CD8-positive, alpha-beta memory T cell (primary cell): Measurements from ENCODE around the gene SLC7A8. TPM values are rescaled to one million over a fixed set of nuclear protein-coding genes. Genes with fewer than 3 reads are reported as not detected.

ENCODE experiments used
- CTCF ChIA-PET: fragments of 350-600 bp; sonication (Branson Sonifier 250); formaldehyde crosslinking; loops from one replicate; lab custom pipeline; 2021; ENCODE audit warnings: antibody characterized with exemption; lab: Charles Lee
- POLR2A ChIA-PET: fragments of 350-600 bp; sonication (Branson Sonifier 250); formaldehyde crosslinking; loops from one replicate; lab custom pipeline; 2021; ENCODE audit warnings: antibody characterized with exemption; lab: Charles Lee
- DNase-seq, 5 donors: peaks; one replicate each; pipeline versions ENCODE4 v3.0.0 to v3.0.0-alpha.2; 2020 to 2022; ENCODE audit warnings: mixed read lengths in 1 of 5
- H3K27ac ChIP-seq: one replicate; pipeline ENCODE4 v1.7.0; 2013; ENCODE audit warnings: low read depth, mild to moderate bottlenecking, low read length, moderate library complexity
- H3K27me3 ChIP-seq: 2 replicates; pipeline ENCODE4 v1.7.0; 2013; ENCODE audit warnings: low read length, mild to moderate bottlenecking; ENCODE audit not compliant: insufficient read depth, poor library complexity, severe bottlenecking
- H3K36me3 ChIP-seq: 2 replicates; pipeline ENCODE4 v1.7.0; 2013; ENCODE audit warnings: mild to moderate bottlenecking, low read length, moderate library complexity; ENCODE audit not compliant: insufficient read depth
- H3K4me1 ChIP-seq: 2 replicates; pipeline ENCODE4 v1.7.0; 2013; ENCODE audit warnings: mild to moderate bottlenecking, low read length, moderate library complexity; ENCODE audit not compliant: insufficient read depth
- H3K4me3 ChIP-seq: 2 replicates; pipeline ENCODE4 v1.7.0; 2013; ENCODE audit warnings: mild to moderate bottlenecking, low read length
- H3K9me3 ChIP-seq: 2 replicates; pipeline ENCODE4 v1.7.0; 2013; ENCODE audit warnings: mild to moderate bottlenecking, low read length
- H3K27ac Mint-ChIP-seq, 8 donors: one replicate each; pipeline ENCODE4 v1.8.0; 2020 to 2021; ENCODE audit warnings: mixed read lengths in 8 of 8, mild to moderate bottlenecking in 6 of 8, inconsistent platforms in 3 of 8, moderate library complexity in 3 of 8
- H3K27me3 Mint-ChIP-seq, 2 donors: one replicate each; pipeline ENCODE4 v1.8.0; 2020 to 2021; ENCODE audit warnings: mixed read lengths in 2 of 2, mild to moderate bottlenecking in 1 of 2, moderate library complexity in 1 of 2
- H3K36me3 Mint-ChIP-seq, 3 donors: one replicate each; pipeline ENCODE4 v1.8.0; 2020 to 2021; ENCODE audit warnings: mixed read lengths in 3 of 3, inconsistent platforms in 1 of 3, mild to moderate bottlenecking in 1 of 3
- H3K4me1 Mint-ChIP-seq, 3 donors: one replicate each; pipeline ENCODE4 v1.8.0; 2020 to 2021; ENCODE audit warnings: mixed read lengths in 3 of 3, inconsistent platforms in 1 of 3, mild to moderate bottlenecking in 1 of 3
- H3K4me3 Mint-ChIP-seq, 7 donors: one replicate each; pipeline ENCODE4 v1.8.0; 2020 to 2021; ENCODE audit warnings: mixed read lengths in 7 of 7, mild to moderate bottlenecking in 6 of 7, moderate library complexity in 4 of 7, inconsistent platforms in 2 of 7
- H3K9me3 Mint-ChIP-seq, 5 donors: one replicate each; pipeline ENCODE4 v1.8.0; 2020 to 2022; ENCODE audit warnings: mixed read lengths in 5 of 5, mild to moderate bottlenecking in 3 of 5, moderate library complexity in 2 of 5, inconsistent platforms in 1 of 5
- polyA plus RNA-seq: library from polyadenylated mRNA; unstranded; fragments of 300-500 nt; fragmentation: Illumina TruSeq; gene quantifications from one replicate; pipeline ENCODE4 v1.2.3, GENCODE V29; 2021
- total RNA-seq, 2 experiments: library from RNA; stranded (reverse); gene quantifications; one replicate each; pipeline ENCODE4 v1.2.3, GENCODE V29; 2021

The SLC7A8 gene
- total and polyA plus RNA-seq, 3 experiments from 2014 or later = 0.51 to 2.5 (median 1.4) TPM

GRCh38 chr14:23078692-23079116, 104.8 kb downstream of the SLC7A8 start:
- POLR2A ChIA-PET = no interaction called here
- CTCF ChIA-PET = interaction anchor here (3.4 to 4.7 kb wide), 3 partner anchors 11 to 16 kb away, joined by 11 to 35 read pairs (median 34); partner anchors contain the start of genes ACIN1 and C14orf119

GRCh38 chr14:23077962-23078361, 105.5 kb downstream of the SLC7A8 start:
- Histone ChIP-seq H3K36me3 (peaks cover 74% of the 10 kb centered on the region), H3K27ac (peak overlapping the region; percentile 40), H3K9me3 (no peaks in the 10 kb centered on the region), H3K4me3 (no peak overlapping the region), H3K4me1 (peaks cover 7% of the 10 kb centered on the region), H3K27me3 (no peaks in the 10 kb centered on the region)
- DNase-seq = no peak
- ChIA-PET CTCF (interaction anchor here (0.9 to 4.7 kb wide), 11 partner anchors 10 to 123 kb away, joined by 3 to 35 read pairs (median 11); partner anchors contain the start of genes ACIN1 and C14orf119), POLR2A (interaction anchor here (1.6 kb wide), 1 partner anchor 17 kb away, joined by 9 read pairs; the partner anchor contains the start of genes ACIN1 and C14orf119)
- Mint-ChIP-seq H3K4me1 (peaks cover 2 to 8% (median 7%) of the 10 kb centered on the region in 3 donors), H3K4me3 (no peak overlapping the region), H3K27me3 (no peaks in the 10 kb centered on the region), H3K9me3 (no peaks in the 10 kb centered on the region), H3K36me3 (peaks cover 3 to 87% (median 28%) of the 10 kb centered on the region in 3 donors), H3K27ac (peak overlapping the region in 1 of 8 donors; percentile 71)

More at GRCh38 chr14:23078692-23079116, 104.8 kb downstream of the SLC7A8 start:
- Histone ChIP-seq H3K36me3 (peaks cover 76% of the 10 kb centered on the region), H3K4me3 (no peak overlapping the region), H3K4me1 (peaks cover 7% of the 10 kb centered on the region), H3K27ac (peak overlapping the region; percentile 40), H3K9me3 (no peaks in the 10 kb centered on the region), H3K27me3 (no peaks in the 10 kb centered on the region)
- H3K27ac Mint-ChIP-seq = no peak overlapping the region
- no peak for DNase-seq
- H3K27me3 Mint-ChIP-seq = no peaks in the 10 kb centered on the region
- H3K4me3 Mint-ChIP-seq = no peak overlapping the region
- peaks cover 3 to 88% (median 28%) of the 10 kb centered on the region in 3 donors for H3K36me3 Mint-ChIP-seq
- H3K9me3 Mint-ChIP-seq = no peaks in the 10 kb centered on the region
- peaks cover 2 to 8% (median 7%) of the 10 kb centered on the region in 3 donors for H3K4me1 Mint-ChIP-seq

GRCh38 chr14:23076785-23077408, 106.6 kb downstream of the SLC7A8 start:
- Histone ChIP-seq H3K4me3 (no peak overlapping the region), H3K4me1 (peaks cover 9% of the 10 kb centered on the region), H3K36me3 (peaks cover 70% of the 10 kb centered on the region), H3K27me3 (no peaks in the 10 kb centered on the region), H3K27ac (no peak overlapping the region), H3K9me3 (no peaks in the 10 kb centered on the region)
- peak in 2 of 5 donors; percentile 19 to 50 for DNase-seq
- POLR2A ChIA-PET = interaction anchor here (1.6 kb wide), 1 partner anchor 18 kb away, joined by 9 read pairs; the partner anchor contains the start of genes ACIN1 and C14orf119
- Mint-ChIP-seq H3K27ac (peak overlapping the region in 3 of 8 donors; percentile 7 to 29 (median 20)), H3K4me1 (peaks cover 7 to 18% (median 13%) of the 10 kb centered on the region in 3 donors), H3K9me3 (no peaks in the 10 kb centered on the region), H3K27me3 (no peaks in the 10 kb centered on the region), H3K4me3 (no peak overlapping the region), H3K36me3 (peaks cover 3 to 95% (median 28%) of the 10 kb centered on the region in 3 donors)
- CTCF ChIA-PET = interaction anchor here (0.5 to 4.7 kb wide), 22 partner anchors 9 to 218 kb away, joined by 3 to 35 read pairs (median 6); partner anchors contain the start of genes ACIN1, AJUBA, C14orf119 and HAUS4

Other genes starting within 250 kb of the SLC7A8 start
- gene HAUS4, start 226.6 kb downstream of the SLC7A8 start, total RNA-seq = 10 to 100 TPM; 43.3 to 48.3 TPM
- 24.6 TPM for gene HAUS4, start 226.6 kb downstream of the SLC7A8 start, polyA plus RNA-seq
- 1 to 10 TPM in 1 of 2 experiments, under 1 TPM in 1; 0.90 to 1.2 TPM for gene AJUBA, start 201.1 kb downstream of the SLC7A8 start, total RNA-seq
- gene AJUBA, start 201.1 kb downstream of the SLC7A8 start, polyA plus RNA-seq = 0.64 TPM
- gene C14orf93, start 173.5 kb downstream of the SLC7A8 start, total RNA-seq = 1 to 10 TPM; 7.5 to 8.3 TPM
- gene C14orf93, start 173.5 kb downstream of the SLC7A8 start, polyA plus RNA-seq = 5.8 TPM
- 100 to 1,000 TPM; 186 to 198 TPM for gene PSMB5, start 148.8 kb downstream of the SLC7A8 start, total RNA-seq
- 37.1 TPM for gene PSMB5, start 148.8 kb downstream of the SLC7A8 start, polyA plus RNA-seq
- gene PSMB11, start 141.4 kb downstream of the SLC7A8 start, total RNA-seq = not detected
- not detected for gene PSMB11, start 141.4 kb downstream of the SLC7A8 start, polyA plus RNA-seq
- under 1 TPM; 0.82 to 0.88 TPM for gene CDH24, start 126.1 kb downstream of the SLC7A8 start, total RNA-seq
- 0.36 TPM for gene CDH24, start 126.1 kb downstream of the SLC7A8 start, polyA plus RNA-seq
- 100 to 1,000 TPM; 195 to 198 TPM for gene ACIN1, start 88.5 kb downstream of the SLC7A8 start, total RNA-seq
- 15.1 TPM for gene ACIN1, start 88.5 kb downstream of the SLC7A8 start, polyA plus RNA-seq
- 10 to 100 TPM; 52.5 to 55.6 TPM for gene C14orf119, start 88.2 kb downstream of the SLC7A8 start, total RNA-seq
- gene C14orf119, start 88.2 kb downstream of the SLC7A8 start, polyA plus RNA-seq = 112 TPM
- not detected for gene CIROP, start 78.7 kb downstream of the SLC7A8 start, total RNA-seq
- gene CIROP, start 78.7 kb downstream of the SLC7A8 start, polyA plus RNA-seq = not detected
- under 1 TPM; 0.16 to 0.22 TPM for gene CEBPE, start 64.4 kb downstream of the SLC7A8 start, total RNA-seq
- gene CEBPE, start 64.4 kb downstream of the SLC7A8 start, polyA plus RNA-seq = not detected
- not detected for gene RNF212B, start 54.3 kb upstream of the SLC7A8 start, total RNA-seq
- not detected for gene RNF212B, start 54.3 kb upstream of the SLC7A8 start, polyA plus RNA-seq
- gene HOMEZ, start 102.5 kb upstream of the SLC7A8 start, total RNA-seq = 10 to 100 TPM; 12.8 to 13.4 TPM
- 4.9 TPM for gene HOMEZ, start 102.5 kb upstream of the SLC7A8 start, polyA plus RNA-seq
- 10 to 100 TPM; 16.2 to 18.2 TPM for gene PPP1R3E, start 119.2 kb upstream of the SLC7A8 start, total RNA-seq
- 2.0 TPM for gene PPP1R3E, start 119.2 kb upstream of the SLC7A8 start, polyA plus RNA-seq
- gene BCL2L2, start 123.2 kb upstream of the SLC7A8 start, total RNA-seq = 1 to 10 TPM in 1 of 2 experiments, under 1 TPM in 1; 0.86 to 1.0 TPM
- 0.29 TPM for gene BCL2L2, start 123.2 kb upstream of the SLC7A8 start, polyA plus RNA-seq
- gene PABPN1, start 137.8 kb upstream of the SLC7A8 start, total RNA-seq = 100 to 1,000 TPM; 308 TPM
- gene PABPN1, start 137.8 kb upstream of the SLC7A8 start, polyA plus RNA-seq = 125 TPM
- 1 to 10 TPM; 2.6 to 2.8 TPM for gene SLC22A17, start 169.2 kb upstream of the SLC7A8 start, total RNA-seq
- 1.6 TPM for gene SLC22A17, start 169.2 kb upstream of the SLC7A8 start, polyA plus RNA-seq
- gene EFS, start 181.5 kb upstream of the SLC7A8 start, total RNA-seq = not detected
- not detected for gene EFS, start 181.5 kb upstream of the SLC7A8 start, polyA plus RNA-seq
- gene IL25, start 189.1 kb upstream of the SLC7A8 start, total RNA-seq = not detected
- not detected for gene IL25, start 189.1 kb upstream of the SLC7A8 start, polyA plus RNA-seq
- not detected for gene CMTM5, start 193.4 kb upstream of the SLC7A8 start, total RNA-seq
- gene CMTM5, start 193.4 kb upstream of the SLC7A8 start, polyA plus RNA-seq = not detected
- under 1 TPM in 1 of 2 experiments, not detected in 1; 0.09 TPM for gene MYH6, start 224.6 kb upstream of the SLC7A8 start, total RNA-seq
- gene MYH6, start 224.6 kb upstream of the SLC7A8 start, polyA plus RNA-seq = not detected